AG10803 (cell line): Measurements from ENCODE around the gene VEZT.

ENCODE experiments used
- DNase-seq: peaks from one replicate; pipeline ENCODE4 v3.0.0; 2010; ENCODE audit warnings: low read depth
- H3K4me3 ChIP-seq: 2 replicates; pipeline ENCODE4 v1.5.1; 2011; ENCODE audit warnings: mild to moderate bottlenecking, low read length, control low read depth
- TF ChIP-seq, protein P1 (sequence below): conservative IDR thresholded peaks from 2 replicates; pipeline ENCODE4 v1.5.1; 2011; ENCODE audit warnings: mild to moderate bottlenecking, low read length, control low read depth, inconsistent platforms

Gene VEZT

DNA sequence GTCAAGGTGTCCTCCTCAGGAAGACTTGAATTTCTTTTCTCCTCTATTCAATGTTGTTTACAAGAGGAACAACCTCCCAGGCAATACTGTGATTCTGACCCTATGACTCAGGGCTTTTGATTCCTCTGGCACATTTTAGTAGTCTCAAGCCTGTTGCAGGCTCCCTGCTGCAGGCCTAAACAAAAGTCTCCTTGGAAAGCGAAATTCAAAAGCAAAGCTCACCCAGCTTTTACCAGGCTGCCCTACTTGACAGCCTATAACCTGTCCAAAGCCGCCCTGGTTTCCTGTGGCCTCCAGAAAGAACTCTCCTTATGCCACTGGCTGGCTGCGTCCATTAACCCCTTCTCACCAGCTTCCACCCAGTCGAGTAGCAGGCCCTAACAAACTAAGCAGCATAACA, 11.9 kb upstream of the VEZT start:
- H3K4me3 ChIP-seq = no peak overlapping the region
- DNase-seq = peak; percentile 86
- TF ChIP-seq, protein P1, sequence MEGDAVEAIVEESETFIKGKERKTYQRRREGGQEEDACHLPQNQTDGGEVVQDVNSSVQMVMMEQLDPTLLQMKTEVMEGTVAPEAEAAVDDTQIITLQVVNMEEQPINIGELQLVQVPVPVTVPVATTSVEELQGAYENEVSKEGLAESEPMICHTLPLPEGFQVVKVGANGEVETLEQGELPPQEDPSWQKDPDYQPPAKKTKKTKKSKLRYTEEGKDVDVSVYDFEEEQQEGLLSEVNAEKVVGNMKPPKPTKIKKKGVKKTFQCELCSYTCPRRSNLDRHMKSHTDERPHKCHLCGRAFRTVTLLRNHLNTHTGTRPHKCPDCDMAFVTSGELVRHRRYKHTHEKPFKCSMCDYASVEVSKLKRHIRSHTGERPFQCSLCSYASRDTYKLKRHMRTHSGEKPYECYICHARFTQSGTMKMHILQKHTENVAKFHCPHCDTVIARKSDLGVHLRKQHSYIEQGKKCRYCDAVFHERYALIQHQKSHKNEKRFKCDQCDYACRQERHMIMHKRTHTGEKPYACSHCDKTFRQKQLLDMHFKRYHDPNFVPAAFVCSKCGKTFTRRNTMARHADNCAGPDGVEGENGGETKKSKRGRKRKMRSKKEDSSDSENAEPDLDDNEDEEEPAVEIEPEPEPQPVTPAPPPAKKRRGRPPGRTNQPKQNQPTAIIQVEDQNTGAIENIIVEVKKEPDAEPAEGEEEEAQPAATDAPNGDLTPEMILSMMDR = no peak

DNA sequence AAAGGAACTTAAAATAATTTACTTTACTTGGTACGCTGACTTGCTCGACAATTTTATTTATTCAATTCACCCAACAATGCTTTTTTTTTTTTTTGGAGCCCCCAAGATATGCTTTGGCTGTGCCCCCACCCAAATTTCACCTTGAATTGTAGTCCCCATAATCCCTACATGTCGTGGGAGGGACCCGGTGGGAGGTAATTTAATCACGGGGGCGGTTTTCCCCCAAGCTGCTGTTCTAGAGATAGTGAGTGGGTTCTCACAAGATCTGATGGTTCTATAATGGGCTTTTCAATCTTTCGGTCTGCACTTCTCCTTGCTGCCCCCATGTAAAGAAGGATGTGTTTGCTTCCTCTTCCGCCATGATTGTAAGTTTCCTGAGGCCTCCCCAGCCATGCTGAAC, 10.7 kb upstream of the VEZT start:
- H3K4me3 ChIP-seq = no peak overlapping the region
- TF ChIP-seq, protein P1 = no peak
- DNase-seq = no peak

DNA sequence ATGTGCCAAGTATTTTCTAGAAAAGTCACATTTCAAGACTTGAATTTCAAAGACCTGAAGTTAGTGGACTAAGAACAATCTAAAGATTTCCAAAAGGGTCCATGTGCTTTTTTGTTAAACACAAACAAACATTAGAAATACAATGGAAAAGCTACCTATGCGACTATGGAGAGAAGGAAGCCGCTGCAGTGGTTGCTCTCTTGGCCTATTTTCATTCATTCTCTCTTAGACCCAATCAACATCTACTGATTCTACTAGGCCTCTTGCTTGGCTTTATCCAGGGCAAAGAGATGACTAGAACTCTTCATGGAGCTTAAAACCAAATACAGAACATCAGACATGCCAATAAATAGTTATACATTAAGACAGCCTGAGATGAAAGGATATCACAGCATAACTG, 10.2 kb upstream of the VEZT start:
- TF ChIP-seq, protein P1 = no peak

DNA sequence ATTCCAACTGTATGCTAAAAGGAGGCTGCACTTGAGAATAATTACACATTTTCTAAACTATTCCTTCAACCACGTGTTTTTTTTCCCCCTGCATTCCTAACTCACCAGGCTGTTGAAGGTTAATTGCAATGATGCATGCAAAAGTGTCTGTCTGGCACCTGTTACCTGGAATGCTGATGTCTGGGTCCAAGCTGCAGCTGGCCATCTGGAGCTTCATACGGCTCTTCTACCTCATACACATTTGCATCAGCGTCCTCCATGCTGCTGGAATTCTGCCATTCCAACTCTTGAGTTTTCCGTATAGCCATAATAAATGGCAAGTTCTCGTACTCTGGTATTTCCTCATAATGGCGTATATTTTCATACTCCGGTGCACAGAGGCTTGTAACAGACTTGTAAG, 8.9 kb upstream of the VEZT start:
- DNase-seq = no peak
- H3K4me3 ChIP-seq = no peak overlapping the region
- TF ChIP-seq, protein P1 = no peak

More for the DNA sequence above, 10.2 kb upstream of the VEZT start:
- no peak for DNase-seq
- H3K4me3 ChIP-seq = no peak overlapping the region

DNA sequence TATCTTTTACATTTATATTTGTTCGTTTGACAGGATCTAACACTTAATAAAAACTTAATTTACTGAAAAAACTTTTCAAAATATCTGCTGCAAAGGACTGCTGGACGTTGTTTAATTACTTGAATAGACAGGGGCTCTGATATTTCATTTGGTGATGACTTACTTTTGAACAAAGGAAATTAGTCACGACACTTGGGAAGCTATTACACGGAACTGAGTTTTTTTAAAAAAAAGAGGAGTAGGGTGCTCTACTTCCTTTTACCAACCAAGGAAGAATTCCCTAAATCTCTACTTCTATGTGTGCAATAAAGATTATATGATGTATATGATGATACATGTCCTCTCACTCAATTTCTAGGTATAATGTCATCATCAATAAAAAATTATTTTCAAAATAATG, 5.0 kb upstream of the VEZT start:
- no peak for DNase-seq
- TF ChIP-seq, protein P1 = no peak
- no peak overlapping the region for H3K4me3 ChIP-seq

DNA sequence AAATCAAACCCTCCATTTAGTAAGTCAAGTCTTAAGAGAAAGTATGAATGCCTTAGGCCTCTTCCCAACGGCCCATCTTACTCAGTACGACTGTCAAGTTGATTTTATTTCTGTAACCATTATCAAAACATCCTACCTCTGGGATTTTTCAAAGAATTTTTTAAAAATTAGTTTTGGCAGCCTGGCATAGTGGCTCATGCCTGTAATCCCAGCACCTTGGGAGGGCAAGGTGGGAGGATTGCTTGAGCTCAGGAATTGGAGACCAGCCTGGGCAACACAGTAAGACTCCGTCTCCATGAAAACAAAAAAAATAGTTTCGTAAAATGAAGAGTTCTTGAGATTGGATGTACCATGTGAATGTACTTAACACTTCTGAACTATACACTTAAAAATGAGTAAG, 4.5 kb upstream of the VEZT start:
- no peak for DNase-seq
- TF ChIP-seq, protein P1 = no peak
- H3K4me3 ChIP-seq = no peak overlapping the region

DNA sequence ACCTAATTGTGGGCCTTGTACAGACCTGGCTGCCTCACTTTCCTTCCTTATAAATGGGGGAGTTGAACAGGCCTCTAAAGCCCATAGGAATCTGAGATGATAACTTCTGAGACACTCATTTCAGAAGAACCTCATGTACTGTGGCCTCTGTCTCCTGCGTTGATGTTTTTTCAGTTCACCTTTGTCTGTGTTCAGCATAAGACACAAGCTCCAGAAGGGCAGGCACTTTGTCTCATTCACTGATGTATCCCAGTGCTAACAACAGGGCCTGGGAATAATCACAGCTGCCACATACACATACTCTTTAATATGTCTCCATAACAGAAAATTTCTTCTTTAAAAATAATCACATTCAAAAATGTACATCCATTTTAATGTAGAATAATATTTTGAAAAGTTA, 3.7 kb upstream of the VEZT start:
- H3K4me3 ChIP-seq = no peak overlapping the region
- DNase-seq = no peak
- TF ChIP-seq, protein P1 = no peak
